DOHH2 (cell line): ENCODE data around the gene LAPTM4A.

Experiments
- CTCF ChIP-seq: fragments of 200-600 bp; sonication (generic); IDR thresholded peaks from one replicate; pipeline ENCODE4 v1.5.1; 2014; ENCODE audit warnings: antibody characterized with exemption, mild to moderate bottlenecking, low read depth, low read length; ENCODE audit not compliant: poor library complexity, severe bottlenecking
- EZH2phosphoT487 ChIP-seq: fragments of 200-600 bp; sonication (generic); IDR thresholded peaks from 2 replicates; pipeline ENCODE4 v1.6.1; 2017; ENCODE audit warnings: borderline replicate concordance, mild to moderate bottlenecking, antibody characterized with exemption, low read length, moderate library complexity, mixed read lengths

GRCh38 chr2:20025065-20025786 lies 26.2 kb downstream of the LAPTM4A start:
- no peak for TF ChIP-seq CTCF
- TF ChIP-seq EZH2phosphoT487, result no peak
